DLD1 (cell line): Measurements from ENCODE around the gene PHYH.

ENCODE experiments used
- in situ Hi-C: cut with HindIII; loops from 2 replicates; pipeline ENCODE4 v1.10.0; 2017; ENCODE audit warnings: low sequenced_read_pairs

The PHYH gene

DNA sequence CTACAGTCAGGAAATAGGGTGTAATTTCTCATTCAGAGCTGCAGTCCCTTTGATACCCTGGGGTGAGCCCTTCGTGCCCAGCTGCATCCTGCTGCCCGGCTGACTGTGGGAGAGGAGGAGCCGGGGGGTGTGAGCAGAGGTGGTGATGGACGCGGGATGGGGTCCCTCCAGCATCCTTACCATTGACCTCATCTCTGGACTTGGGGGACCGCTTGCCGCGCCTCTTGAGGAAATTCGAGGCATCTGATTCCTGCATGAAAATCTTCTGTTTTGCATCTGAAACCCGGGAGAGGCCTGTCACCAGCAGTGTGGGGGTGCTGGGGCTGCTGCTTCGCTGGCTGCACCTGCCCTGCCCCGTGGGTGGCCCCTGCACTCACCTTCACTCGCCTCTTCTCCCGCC is 66.5 kb downstream of the PHYH start:
- in situ Hi-C loops = no loop called here

DNA sequence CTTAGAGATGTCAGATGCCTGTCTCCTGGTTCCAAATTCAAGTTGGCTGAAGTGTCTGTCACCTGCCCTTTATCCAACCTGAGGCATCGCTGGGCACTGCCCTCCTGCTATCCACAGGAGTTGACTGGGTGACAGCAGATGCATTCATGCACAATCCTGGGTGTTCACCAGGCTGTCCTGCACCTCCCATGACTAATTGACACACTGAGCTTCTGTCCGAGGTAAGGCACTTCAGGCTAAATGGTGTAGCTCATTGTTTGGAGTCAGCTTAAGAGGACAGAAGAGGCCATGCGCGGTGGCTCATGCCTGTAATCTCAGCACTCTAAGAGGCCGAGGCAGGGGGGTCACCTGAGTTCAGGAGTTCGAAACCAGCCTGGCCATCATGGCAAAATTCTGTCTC is 68.1 kb downstream of the PHYH start:
- in situ Hi-C loops = no loop called here

DNA sequence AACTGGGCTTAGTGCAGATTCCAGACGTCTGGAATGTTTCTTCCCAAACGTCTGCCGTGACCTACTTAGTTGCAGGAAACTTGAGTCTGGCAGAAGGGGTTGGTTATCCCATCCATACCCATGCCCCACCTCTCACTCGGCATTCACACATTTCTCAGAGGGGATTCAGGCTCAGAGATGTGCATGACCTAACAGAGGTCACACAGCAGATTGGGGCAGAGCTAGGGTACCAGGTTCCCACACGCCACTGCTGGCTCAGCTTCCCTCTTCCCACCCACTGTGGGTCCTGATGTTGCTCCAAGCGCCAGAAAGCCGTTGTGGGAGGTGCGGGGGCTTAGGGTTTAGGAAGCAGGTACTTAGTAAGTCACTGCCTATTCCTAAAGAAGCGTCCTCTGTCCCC is 68.7 kb downstream of the PHYH start:
- in situ Hi-C loops = no loop called here
